Sigmoid colon (tissue), 7 donors: ENCODE data around the gene DDX31. TPM values are rescaled to one million over a fixed set of nuclear protein-coding genes. Genes with fewer than 3 reads are reported as not detected.

Experiments
- DNase-seq: peaks from one replicate; pipeline ENCODE4 v3.0.0-alpha.2; 2019
- H3K27ac ChIP-seq, 4 donors: fragments of 200-600 bp; sonication (generic); one replicate each; pipeline ENCODE4 v1.5.1; 2016 to 2019; ENCODE audit warnings: mild to moderate bottlenecking in 1 of 4
- H3K27me3 ChIP-seq, 3 donors: fragments of 200-600 bp; sonication (generic); one replicate each; pipeline ENCODE4 v1.5.1; 2019; ENCODE audit warnings: mild to moderate bottlenecking in 1 of 3
- H3K36me3 ChIP-seq, 4 donors: fragments of 200-600 bp; sonication (generic); one replicate each; pipeline ENCODE4 v1.5.1; 2016 to 2019
- H3K4me1 ChIP-seq, 4 donors: fragments of 200-600 bp; sonication (generic); one replicate each; pipeline ENCODE4 v1.5.1; 2017 to 2019
- H3K4me3 ChIP-seq, 4 donors: fragments of 200-600 bp; sonication (generic); one replicate each; pipeline ENCODE4 v1.5.1; 2017 to 2019; ENCODE audit warnings: mild to moderate bottlenecking in 2 of 4, moderate library complexity in 1 of 4
- H3K9me3 ChIP-seq, 4 donors: fragments of 200-600 bp in 3 of 4; sonication (generic) in 3 of 4; one replicate each; pipeline versions ENCODE4 v1.5.1 to v1.6.1; 2013 to 2019
- EP300 ChIP-seq, 4 donors: sonication (generic); formaldehyde crosslinking; IDR thresholded peaks; one replicate each; pipeline ENCODE4 v1.6.1; 2017; ENCODE audit warnings: antibody characterized with exemption in 4 of 4
- POLR2A ChIP-seq, 2 donors: fragments of 450-650 bp; IDR thresholded peaks; one replicate each; pipeline ENCODE4 v1.6.1; 2016; ENCODE audit warnings: antibody characterized with exemption in 2 of 2, mild to moderate bottlenecking in 2 of 2, moderate library complexity in 2 of 2
- POLR2AphosphoS5 ChIP-seq, 4 donors: sonication (generic); formaldehyde crosslinking; IDR thresholded peaks; one replicate each; pipeline ENCODE4 v1.6.1; 2017; ENCODE audit warnings: antibody characterized with exemption in 4 of 4
- WGBS, 2 donors: extraction: QIAGEN DNeasy Blood & Tissue Kit; methylation state at CpG; one replicate each; pipeline ENCODE4 v1.1.7; 2013; 5-methylcytosine and 5-hydroxymethylcytosine counted together
- intact Hi-C: fragments of 100-400 bp; cut with DNase I; formaldehyde crosslinking; loops from one replicate; pipeline ENCODE4 v1.15.1; 2023
- polyA plus RNA-seq, 3 donors: library from polyadenylated mRNA; stranded (reverse); fragments of 200-250 nt; gene quantifications; one replicate each; pipeline ENCODE4 v1.2.3, GENCODE V29; 2013
- total RNA-seq, 4 donors: library from RNA; depleted of rRNA; stranded (reverse); fragments of >200 nt; gene quantifications; one replicate each; pipeline ENCODE4 v1.1.0, GENCODE V29; 2016
- TF ChIP-seq, protein P1 (sequence below), 4 experiments: fragments of 450-650 bp in 3 of 4; fragments of 200-600 bp in 1 of 4; IDR thresholded peaks; one replicate each; pipeline ENCODE4 v1.5.1; 2016 to 2019; ENCODE audit warnings: antibody characterized with exemption in 4 of 4, mild to moderate bottlenecking in 3 of 4, moderate library complexity in 2 of 4
- donor health status: healthy with polysubstance abuse.
- donor health status: Bipolar disorder and iron deficiency.
- donor health status: healthy.

Gene DDX31
- total and polyA plus RNA-seq, 7 donors, result 2.4 to 8.1 (median 6.6) TPM

DNA sequence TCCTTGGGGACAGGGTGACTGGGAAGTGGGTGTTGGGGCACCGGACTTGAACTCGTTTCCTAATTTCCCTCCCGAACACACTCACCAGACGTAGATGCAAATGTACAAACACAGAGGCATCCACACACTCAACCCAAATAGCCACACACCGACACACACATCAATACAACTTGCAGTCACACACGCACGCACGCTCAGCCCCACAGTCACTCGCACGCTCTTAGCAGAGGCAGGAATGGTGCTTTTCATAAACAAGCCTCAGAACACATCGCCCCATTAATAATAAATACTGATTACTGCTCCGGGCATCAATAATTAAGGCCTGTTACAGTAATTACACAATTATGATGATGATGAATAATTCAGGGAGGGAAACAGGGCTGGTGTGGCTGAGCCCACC is 81.7 kb downstream of the DDX31 start:
- Histone ChIP-seq H3K27ac (no peak overlapping the region), H3K4me1 (peaks cover 0 to 29% (median 19%) of the 10 kb centered on the region in 4 donors), H3K9me3 (no peaks in the 10 kb centered on the region), H3K36me3 (peaks cover 0 to 1% (median 0%) of the 10 kb centered on the region in 4 donors), H3K4me3 (no peak overlapping the region), H3K27me3 (peaks cover 80 to 99% (median 94%) of the 10 kb centered on the region in 3 donors)
- intact Hi-C loops, result no loop called here
- WGBS, 2 donors, result 28 to 42% methylated on average over 12 of the region's 12 CpGs
- no peak for DNase-seq
- TF ChIP-seq EP300 (IDR thresholded peaks at IDR 0.05) (no peak), POLR2AphosphoS5 (IDR thresholded peaks at IDR 0.05) (no peak), POLR2A (IDR thresholded peaks at IDR 0.05) (no peak)
- TF ChIP-seq, protein P1, sequence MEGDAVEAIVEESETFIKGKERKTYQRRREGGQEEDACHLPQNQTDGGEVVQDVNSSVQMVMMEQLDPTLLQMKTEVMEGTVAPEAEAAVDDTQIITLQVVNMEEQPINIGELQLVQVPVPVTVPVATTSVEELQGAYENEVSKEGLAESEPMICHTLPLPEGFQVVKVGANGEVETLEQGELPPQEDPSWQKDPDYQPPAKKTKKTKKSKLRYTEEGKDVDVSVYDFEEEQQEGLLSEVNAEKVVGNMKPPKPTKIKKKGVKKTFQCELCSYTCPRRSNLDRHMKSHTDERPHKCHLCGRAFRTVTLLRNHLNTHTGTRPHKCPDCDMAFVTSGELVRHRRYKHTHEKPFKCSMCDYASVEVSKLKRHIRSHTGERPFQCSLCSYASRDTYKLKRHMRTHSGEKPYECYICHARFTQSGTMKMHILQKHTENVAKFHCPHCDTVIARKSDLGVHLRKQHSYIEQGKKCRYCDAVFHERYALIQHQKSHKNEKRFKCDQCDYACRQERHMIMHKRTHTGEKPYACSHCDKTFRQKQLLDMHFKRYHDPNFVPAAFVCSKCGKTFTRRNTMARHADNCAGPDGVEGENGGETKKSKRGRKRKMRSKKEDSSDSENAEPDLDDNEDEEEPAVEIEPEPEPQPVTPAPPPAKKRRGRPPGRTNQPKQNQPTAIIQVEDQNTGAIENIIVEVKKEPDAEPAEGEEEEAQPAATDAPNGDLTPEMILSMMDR (IDR thresholded peaks at IDR 0.05), result no peak

DNA sequence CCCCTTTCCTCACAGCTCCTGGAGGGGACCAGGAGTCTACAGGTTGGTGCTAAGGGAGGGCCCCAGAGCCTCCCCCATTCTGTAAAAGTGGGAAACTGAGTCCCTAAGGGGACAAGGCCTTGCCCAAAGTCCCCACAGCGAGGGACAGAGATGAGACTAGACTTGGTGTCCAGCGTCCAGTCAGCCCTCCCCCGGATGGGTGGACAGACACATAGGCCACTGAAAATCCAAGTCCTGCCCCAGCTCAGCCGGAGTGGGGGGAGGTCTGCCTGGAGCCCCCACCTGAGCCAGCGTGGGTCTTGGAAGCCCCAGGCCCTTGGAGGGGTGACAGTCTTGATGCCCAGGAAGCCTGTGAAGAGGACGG is 82.2 kb downstream of the DDX31 start:
- Histone ChIP-seq H3K27ac (no peak overlapping the region), H3K4me1 (peaks cover 0 to 29% (median 19%) of the 10 kb centered on the region in 4 donors), H3K4me3 (no peak overlapping the region), H3K9me3 (no peaks in the 10 kb centered on the region), H3K36me3 (no peaks in the 10 kb centered on the region), H3K27me3 (peaks cover 86 to 100% (median 99%) of the 10 kb centered on the region in 3 donors)
- intact Hi-C loops, result no loop called here
- TF ChIP-seq POLR2AphosphoS5 (IDR thresholded peaks at IDR 0.05), result no peak
- TF ChIP-seq, protein P1 (IDR thresholded peaks at IDR 0.05), result no peak
- TF ChIP-seq EP300 (IDR thresholded peaks at IDR 0.05), result no peak
- TF ChIP-seq POLR2A (IDR thresholded peaks at IDR 0.05), result no peak
- no peak for DNase-seq
- WGBS, 2 donors, result 17 to 25% methylated on average over 6 of the region's 6 CpGs

DNA sequence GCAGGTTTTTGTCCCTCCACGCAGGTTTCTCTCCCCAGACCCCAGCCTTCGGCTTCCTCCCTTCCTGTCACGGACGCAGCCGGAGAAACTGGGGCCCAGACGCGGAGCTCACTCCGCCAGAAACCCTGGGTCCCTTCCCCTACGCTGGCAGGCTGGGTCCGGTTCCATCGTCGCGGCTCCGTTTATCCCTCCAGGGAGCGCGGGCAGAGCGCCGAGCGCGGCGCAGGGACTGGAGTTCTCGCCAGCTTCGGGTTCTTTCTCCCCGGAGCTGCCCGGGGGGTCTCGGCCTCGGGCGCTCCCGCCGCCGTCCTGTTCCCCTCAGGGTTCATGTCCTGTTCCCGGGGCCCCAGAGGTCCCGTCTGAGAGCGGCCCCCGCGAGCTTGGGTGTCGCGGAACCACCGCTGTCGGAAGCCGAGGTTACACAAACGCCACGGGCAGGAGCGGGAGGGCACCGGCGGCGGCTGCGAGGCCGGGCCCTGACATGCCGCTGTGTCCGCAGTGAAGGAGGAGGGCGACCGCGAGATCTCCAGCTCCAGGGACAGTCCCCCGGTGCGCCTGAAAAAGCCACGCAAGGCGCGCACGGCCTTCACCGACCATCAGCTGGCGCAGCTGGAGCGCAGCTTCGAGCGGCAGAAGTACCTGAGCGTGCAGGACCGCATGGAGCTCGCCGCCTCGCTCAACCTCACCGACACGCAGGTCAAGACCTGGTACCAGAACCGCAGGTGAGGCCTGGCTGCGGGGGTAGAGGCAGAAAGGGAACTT is 82.8 kb downstream of the DDX31 start:
- H3K9me3 ChIP-seq, result no peaks in the 10 kb centered on the region
- peaks cover 0 to 35% (median 21%) of the 10 kb centered on the region in 4 donors for H3K4me1 ChIP-seq
- no peak overlapping the region for H3K4me3 ChIP-seq
- TF ChIP-seq, protein P1 (IDR thresholded peaks at IDR 0.05), result no peak
- TF ChIP-seq EP300 (IDR thresholded peaks at IDR 0.05) (no peak), POLR2A (IDR thresholded peaks at IDR 0.05) (no peak), POLR2AphosphoS5 (IDR thresholded peaks at IDR 0.05) (no peak)
- DNase-seq, result no peak
- 4 to 5% methylated on average over 74 of the region's 74 CpGs for WGBS, 2 donors
- intact Hi-C loops, result no loop called here
- no peaks in the 10 kb centered on the region for H3K36me3 ChIP-seq
- no peak overlapping the region for H3K27ac ChIP-seq
- H3K27me3 ChIP-seq, result peaks cover 89 to 100% (median 100%) of the 10 kb centered on the region in 3 donors

DNA sequence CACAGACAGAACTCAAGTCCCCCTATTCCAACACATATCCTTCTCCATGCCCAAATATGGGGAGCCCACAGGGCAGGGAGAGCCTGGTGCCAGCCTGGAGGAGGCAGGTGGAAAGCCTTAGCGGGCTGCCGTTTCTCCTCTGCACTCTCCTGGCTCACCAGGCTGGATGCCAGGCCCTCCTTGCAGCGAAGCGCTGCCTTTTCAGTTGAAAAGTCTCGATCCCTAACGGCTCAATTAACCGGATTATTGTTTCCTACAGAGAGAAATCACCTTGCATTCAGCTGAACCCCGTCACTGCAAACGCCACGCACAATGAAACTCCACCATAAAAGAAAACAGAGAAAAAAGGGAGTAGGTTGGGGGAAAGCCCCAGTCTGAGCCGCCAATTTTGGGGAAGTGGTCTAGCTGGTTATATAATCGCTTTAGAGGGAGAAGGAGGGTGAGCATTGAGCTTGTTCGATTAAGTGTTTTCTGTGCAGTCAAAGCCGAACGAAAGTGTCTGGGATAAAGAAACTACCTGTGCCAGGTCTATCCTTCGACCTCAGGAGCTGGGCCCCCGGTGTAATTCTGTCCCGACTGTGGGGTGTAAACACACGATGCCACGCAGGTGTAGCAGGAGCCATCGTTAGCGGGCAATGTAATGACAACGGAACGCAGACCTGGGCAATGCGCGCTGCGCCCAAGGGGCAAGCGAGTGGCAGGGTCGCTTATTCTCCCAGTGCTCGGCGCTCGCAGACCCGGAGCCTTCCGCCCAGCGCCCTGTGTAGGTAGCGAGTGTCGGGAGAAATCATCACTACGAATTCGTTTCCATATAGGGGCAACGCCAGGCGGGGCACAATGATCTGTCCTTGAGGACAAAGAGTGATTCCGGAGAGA is 83.6 kb downstream of the DDX31 start:
- H3K9me3 ChIP-seq, result no peaks in the 10 kb centered on the region
- H3K4me1 ChIP-seq, result peaks cover 0 to 41% (median 26%) of the 10 kb centered on the region in 4 donors
- H3K27me3 ChIP-seq, result peaks cover 88 to 100% (median 100%) of the 10 kb centered on the region in 3 donors
- no peaks in the 10 kb centered on the region for H3K36me3 ChIP-seq
- intact Hi-C loops, result no loop called here
- H3K4me3 ChIP-seq, result no peak overlapping the region
- no peak for DNase-seq
- 5 to 11% methylated on average over 42 of the region's 42 CpGs for WGBS, 2 donors
- H3K27ac ChIP-seq, result no peak overlapping the region
- TF ChIP-seq EP300 (IDR thresholded peaks at IDR 0.05) (no peak), POLR2A (IDR thresholded peaks at IDR 0.05) (no peak), POLR2AphosphoS5 (IDR thresholded peaks at IDR 0.05) (no peak)
- TF ChIP-seq, protein P1 (IDR thresholded peaks at IDR 0.05), result no peak
